NT2/D1 (cell line): ENCODE results near the gene MAN1A1.

Experiments used
- SUZ12 ChIP-seq: IDR thresholded peaks from 2 replicates; pipeline ENCODE4 v1.6.1; 2011; ENCODE audit not compliant: insufficient read length, insufficient read depth; ENCODE audit errors: extremely low read depth
- YY1 ChIP-seq: IDR thresholded peaks from 2 replicates; pipeline ENCODE4 v1.6.1; 2011; ENCODE audit not compliant: insufficient read length, insufficient read depth
- ZNF274 ChIP-seq: IDR thresholded peaks from 2 replicates; pipeline ENCODE4 v1.6.1; 2011; ENCODE audit warnings: mild to moderate bottlenecking, low read depth, low read length

DNA sequence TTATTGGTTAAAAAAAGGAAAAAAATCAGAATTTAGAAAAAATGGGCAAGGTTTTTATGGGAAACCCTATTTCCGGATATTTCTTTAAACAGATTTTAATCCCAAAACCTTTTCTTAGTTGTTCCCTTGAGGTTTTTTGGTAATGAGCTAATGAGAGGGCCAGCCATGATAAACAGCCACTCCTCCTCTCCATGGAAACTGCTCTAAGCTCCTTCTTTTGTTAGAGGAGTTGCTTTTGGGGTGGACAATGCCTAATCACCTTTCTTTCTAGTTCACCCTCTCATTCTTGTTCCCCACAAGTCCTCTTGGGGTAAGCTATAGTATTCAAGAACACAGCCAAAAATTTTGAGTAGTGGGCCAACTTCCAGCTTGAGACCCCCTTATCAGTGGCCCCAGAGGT is 166.1 kb downstream of the MAN1A1 start:
- TF ChIP-seq ZNF274, result no peak
- TF ChIP-seq SUZ12, result no peak
- TF ChIP-seq YY1, result no peak
